ENCODE data around the gene TMEM256. TPM values are rescaled to one million over a fixed set of nuclear protein-coding genes. Genes with fewer than 3 reads are reported as not detected.
A peak's percentile ranks its signal among the peaks of the same experiment; 100 is the strongest.

TMEM256 gene
- total RNA-seq, result 71.5 and 71.6 TPM in 2 replicates
- long read RNA-seq, transcript TMEM256-201 (4 exons, 486 nt), result major isoform, 10 of 10 reads
- long read RNA-seq, partial matches to known transcripts, result 0 of 10 reads
- long read RNA-seq, other reads (novel, unspliced or antisense), result 0 of 10 reads

GRCh38 chr17:7403977-7404736, at the start of gene TMEM256:
TMEM256 (minus strand) TSS chr17:7404097; CDS start chr17:7404084, 13 bp downstream.
- Mint-ChIP-seq H3K27ac (ENCODE audit: unreplicated experiment) (peak within 1 kb of the TSS; percentile 92), H3K9me3 (no peaks in the 10 kb centered on the region), H3K4me3 (peak within 1 kb of the TSS; percentile 97), H3K4me1 (peaks cover 43% of the 10 kb centered on the region), H3K36me3 (ENCODE audit: low read depth) (peaks cover 5% of the 10 kb centered on the region), H3K27me3 (ENCODE audit: low read depth) (no peaks in the 10 kb centered on the region)
- TF ChIP-seq CTCF (conservative IDR thresholded peaks at IDR 0.05), result peak; percentile 19
- DNase-seq (ENCODE audit: low read depth, low spot score), result peak; percentile 94

- Mint-ChIP-seq H3K36me3 (ENCODE audit: low read depth) (no peaks in the 10 kb centered on the region), H3K4me3 (no peak overlapping the region), H3K9me3 (no peaks in the 10 kb centered on the region), H3K27me3 (ENCODE audit: low read depth) (peaks cover 26% of the 10 kb centered on the region), H3K4me1 (peaks cover 16% of the 10 kb centered on the region), H3K27ac (ENCODE audit: unreplicated experiment) (no peak overlapping the region)
- DNase-seq (ENCODE audit: low read depth, low spot score), result no peak
- TF ChIP-seq CTCF (conservative IDR thresholded peaks at IDR 0.05), result no peak
Observed at GRCh38 chr17:7448461-7448860, 44.6 kb upstream of the TMEM256 start.

- Mint-ChIP-seq H3K27me3 (ENCODE audit: low read depth) (peaks cover 48% of the 10 kb centered on the region), H3K4me1 (peaks cover 34% of the 10 kb centered on the region), H3K4me3 (peak overlapping the region; percentile 85), H3K27ac (ENCODE audit: unreplicated experiment) (peak overlapping the region; percentile 87), H3K9me3 (no peaks in the 10 kb centered on the region), H3K36me3 (ENCODE audit: low read depth) (no peaks in the 10 kb centered on the region)
- no peak for TF ChIP-seq CTCF (conservative IDR thresholded peaks at IDR 0.05)
- DNase-seq (ENCODE audit: low read depth, low spot score), result no peak
Observed at GRCh38 chr17:7445619-7445968, 41.7 kb upstream of the TMEM256 start.

- Mint-ChIP-seq H3K4me3 (peak within 1 kb of the TSS; percentile 85), H3K9me3 (no peaks in the 10 kb centered on the region), H3K27ac (ENCODE audit: unreplicated experiment) (peak within 1 kb of the TSS; percentile 87), H3K4me1 (peaks cover 39% of the 10 kb centered on the region), H3K36me3 (ENCODE audit: low read depth) (no peaks in the 10 kb centered on the region), H3K27me3 (ENCODE audit: low read depth) (peaks cover 54% of the 10 kb centered on the region)
- DNase-seq (ENCODE audit: low read depth, low spot score), result peak; percentile 73
- peak; percentile 37 for TF ChIP-seq CTCF (conservative IDR thresholded peaks at IDR 0.05)
Observed at GRCh38 chr17:7444682-7445618, 41.1 kb upstream of the TMEM256 start, which contains the start of gene CHRNB1. CHRNB1 (plus strand) TSS chr17:7445061; CDS start chr17:7445128, 67 bp downstream.

Measured in neural crest cell (in vitro differentiated cells).